ENCODE data around the gene OAF. TPM values are rescaled to one million over a fixed set of nuclear protein-coding genes. Genes with fewer than 3 reads are reported as not detected.

Gene OAF
- total and polyA plus RNA-seq, 8 donors = 21.6 to 88.3 (median 45.6) TPM

GRCh38 chr11:120235024-120235628 is 24.3 kb downstream of the OAF start:
- Histone ChIP-seq H3K27me3 (no peaks in the 10 kb centered on the region), H3K4me1 (peaks cover 0 to under 1% (median 0%) of the 10 kb centered on the region in 3 donors), H3K9me3 (no peaks in the 10 kb centered on the region), H3K27ac (no peak overlapping the region), H3K36me3 (no peaks in the 10 kb centered on the region), H3K4me3 (no peak overlapping the region)
- ATAC-seq (peak; percentile 80 to 91 (median 86)), DNase-seq (peak; percentile 66 to 90 (median 82)), FAIRE-seq (no peak)
- TF ChIP-seq CTCF (IDR thresholded peaks at IDR 0.05) = peak; percentile 68 to 85 (median 72)
- 8 to 11% methylated on average over 8 of the region's 8 CpGs for WGBS, 2 donors
- intact Hi-C loops (cut with DNase I) = loop anchor here in 2 of 3 donors (5.0 kb wide), 2 partner anchors 62 to 67 kb away; no protein-coding TSS in a partner anchor

GRCh38 chr11:120236169-120237107 is 25.6 kb downstream of the OAF start:
- H3K4me1 ChIP-seq = peaks cover 0 to 6% (median 0%) of the 10 kb centered on the region in 3 donors
- FAIRE-seq = no peak
- no peak for DNase-seq
- no peak overlapping the region for H3K27ac ChIP-seq
- intact Hi-C loops (cut with DNase I) = loop anchor here in 2 of 3 donors (5.0 kb wide), 2 partner anchors 61 to 66 kb away; no protein-coding TSS in a partner anchor
- no peaks in the 10 kb centered on the region for H3K9me3 ChIP-seq
- no peak overlapping the region for H3K4me3 ChIP-seq
- H3K27me3 ChIP-seq = no peaks in the 10 kb centered on the region
- no peaks in the 10 kb centered on the region for H3K36me3 ChIP-seq
- no peak for TF ChIP-seq CTCF (IDR thresholded peaks at IDR 0.05)
- 42 to 45% methylated on average over 5 of the region's 5 CpGs for WGBS, 2 donors
- no peak for ATAC-seq

GRCh38 chr11:120238968-120239620 is 28.3 kb downstream of the OAF start:
- Histone ChIP-seq H3K27me3 (no peaks in the 10 kb centered on the region), H3K9me3 (no peaks in the 10 kb centered on the region), H3K4me3 (no peak overlapping the region), H3K27ac (no peak overlapping the region), H3K4me1 (peaks cover 0 to 6% (median 0%) of the 10 kb centered on the region in 3 donors), H3K36me3 (no peaks in the 10 kb centered on the region)
- intact Hi-C loops (cut with DNase I) = loop anchor here in 2 of 3 donors (5.0 kb wide), 2 partner anchors 58 to 63 kb away; no protein-coding TSS in a partner anchor
- peak in 1 of 6 donors; percentile 42 for DNase-seq
- no peak for FAIRE-seq
- ATAC-seq = no peak
- TF ChIP-seq CTCF (IDR thresholded peaks at IDR 0.05) = no peak
- WGBS, 2 donors = 84 to 88% methylated on average over 11 of the region's 11 CpGs

GRCh38 chr11:120239713-120240640 is 29.1 kb downstream of the OAF start, which contains the start of gene POU2F3:
POU2F3 (plus strand) TSS chr11:120240140; CDS start chr11:120240344, 204 bp downstream.
- no peaks in the 10 kb centered on the region for H3K27me3 ChIP-seq
- H3K27ac ChIP-seq = no peak within 1 kb of the TSS
- DNase-seq (peak in 5 of 6 donors; percentile 33 to 81 (median 68)), ATAC-seq (peak; percentile 64 to 82 (median 76)), FAIRE-seq (no peak)
- H3K4me3 ChIP-seq = peak within 1 kb of the TSS in 2 of 4 donors; percentile 27 to 39
- no peaks in the 10 kb centered on the region for H3K9me3 ChIP-seq
- no peak for TF ChIP-seq CTCF (IDR thresholded peaks at IDR 0.05)
- H3K36me3 ChIP-seq = no peaks in the 10 kb centered on the region
- 5% methylated on average over 64 to 66 of the region's 66 CpGs for WGBS, 2 donors
- intact Hi-C loops (cut with DNase I) = loop anchor here in 2 of 3 donors (5.0 kb wide), 2 partner anchors 57 to 62 kb away; no protein-coding TSS in a partner anchor
- H3K4me1 ChIP-seq = peaks cover 0 to 6% (median 0%) of the 10 kb centered on the region in 3 donors
